Vagina (tissue), 2 donors: ENCODE measurements around the gene FBL. TPM values are rescaled to one million over a fixed set of nuclear protein-coding genes. Genes with fewer than 3 reads are reported as not detected.
A peak's percentile ranks its signal among the peaks of the same experiment; 100 is the strongest.

ENCODE experiments used
- DNase-seq, 2 donors: peaks; one replicate each; pipeline ENCODE4 v3.0.0-alpha.2; 2017; ENCODE audit errors: extremely low spot score in 2 of 2
- H3K27ac ChIP-seq: fragments of 200-600 bp; sonication (generic); one replicate; pipeline ENCODE4 v1.5.1; 2019
- H3K27me3 ChIP-seq: fragments of 200-600 bp; sonication (generic); one replicate; pipeline ENCODE4 v1.5.1; 2019
- H3K36me3 ChIP-seq, 2 donors: fragments of 200-600 bp; sonication (generic); one replicate each; pipeline ENCODE4 v1.5.1; 2017 to 2019
- H3K4me1 ChIP-seq: fragments of 200-600 bp; sonication (generic); one replicate; pipeline ENCODE4 v1.5.1; 2019
- H3K4me3 ChIP-seq, 2 donors: fragments of 200-600 bp; sonication (generic); 1 replicate in 1 of 2; 2 replicates in 1 of 2; pipeline ENCODE4 v1.5.1; 2016 to 2019
- H3K9me3 ChIP-seq: fragments of 200-600 bp; sonication (generic); one replicate; pipeline ENCODE4 v1.5.1; 2019
- POLR2A ChIP-seq, 2 donors: fragments of 450-650 bp; IDR thresholded peaks; one replicate each; pipeline ENCODE4 v1.6.1; 2017; ENCODE audit warnings: antibody characterized with exemption in 2 of 2, mild to moderate bottlenecking in 2 of 2, moderate library complexity in 2 of 2
- POLR2AphosphoS5 ChIP-seq, 2 donors: sonication (generic); formaldehyde crosslinking; IDR thresholded peaks; one replicate each; pipeline ENCODE4 v1.9.0; 2017; ENCODE audit warnings: antibody characterized with exemption in 2 of 2, mild to moderate bottlenecking in 2 of 2, low read depth in 1 of 2; ENCODE audit not compliant: insufficient read depth in 1 of 2
- intact Hi-C: fragments of 100-400 bp; cut with DNase I; formaldehyde crosslinking; loops from one replicate; pipeline ENCODE4 v1.15.1; 2023
- total RNA-seq: library from RNA; depleted of rRNA; stranded (reverse); fragments of >200 nt; gene quantifications from one replicate; pipeline ENCODE4 v1.2.3, GENCODE V29; 2016
- TF ChIP-seq, protein P1 (sequence below), 3 experiments: fragments of 450-650 bp in 2 of 3; fragments of 200-600 bp in 1 of 3; sonication (generic) in 1 of 3; IDR thresholded peaks; one replicate each; pipeline ENCODE4 v1.5.1; 2017 to 2019; ENCODE audit warnings: antibody characterized with exemption in 3 of 3, mild to moderate bottlenecking in 2 of 3, moderate library complexity in 2 of 3

The FBL gene
- total RNA-seq, 1 donor from 2014 or later = 180 TPM

DNA sequence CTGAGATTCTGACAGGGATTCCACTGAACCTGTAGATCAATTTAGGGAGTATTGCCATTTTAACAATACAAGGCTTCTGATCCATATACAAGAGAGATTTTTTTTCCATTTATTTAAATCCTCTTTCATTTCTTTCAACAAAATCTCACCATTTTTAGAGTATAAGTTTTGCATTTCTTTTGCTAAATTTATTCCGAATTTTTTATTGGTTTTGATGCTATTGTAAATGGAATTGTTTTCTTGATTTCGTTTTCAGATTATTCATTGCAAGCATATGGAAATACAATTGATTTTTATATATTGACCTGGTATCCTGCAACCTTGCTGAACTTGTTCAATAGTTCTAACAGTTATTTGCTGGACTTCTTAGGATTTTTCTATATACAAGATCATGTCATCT, 49.1 kb downstream of the FBL start:
- no peaks in the 10 kb centered on the region for H3K36me3 ChIP-seq
- no peaks in the 10 kb centered on the region for H3K9me3 ChIP-seq
- H3K27ac ChIP-seq = no peak overlapping the region
- no peaks in the 10 kb centered on the region for H3K27me3 ChIP-seq
- no peak for DNase-seq
- no peaks in the 10 kb centered on the region for H3K4me1 ChIP-seq
- H3K4me3 ChIP-seq = no peak overlapping the region
- TF ChIP-seq POLR2AphosphoS5 (IDR thresholded peaks at IDR 0.05; ENCODE audit: insufficient read depth in 1 of 2, low read depth in 1 of 2) (no peak), POLR2A (IDR thresholded peaks at IDR 0.05) (no peak)
- TF ChIP-seq, protein P1, sequence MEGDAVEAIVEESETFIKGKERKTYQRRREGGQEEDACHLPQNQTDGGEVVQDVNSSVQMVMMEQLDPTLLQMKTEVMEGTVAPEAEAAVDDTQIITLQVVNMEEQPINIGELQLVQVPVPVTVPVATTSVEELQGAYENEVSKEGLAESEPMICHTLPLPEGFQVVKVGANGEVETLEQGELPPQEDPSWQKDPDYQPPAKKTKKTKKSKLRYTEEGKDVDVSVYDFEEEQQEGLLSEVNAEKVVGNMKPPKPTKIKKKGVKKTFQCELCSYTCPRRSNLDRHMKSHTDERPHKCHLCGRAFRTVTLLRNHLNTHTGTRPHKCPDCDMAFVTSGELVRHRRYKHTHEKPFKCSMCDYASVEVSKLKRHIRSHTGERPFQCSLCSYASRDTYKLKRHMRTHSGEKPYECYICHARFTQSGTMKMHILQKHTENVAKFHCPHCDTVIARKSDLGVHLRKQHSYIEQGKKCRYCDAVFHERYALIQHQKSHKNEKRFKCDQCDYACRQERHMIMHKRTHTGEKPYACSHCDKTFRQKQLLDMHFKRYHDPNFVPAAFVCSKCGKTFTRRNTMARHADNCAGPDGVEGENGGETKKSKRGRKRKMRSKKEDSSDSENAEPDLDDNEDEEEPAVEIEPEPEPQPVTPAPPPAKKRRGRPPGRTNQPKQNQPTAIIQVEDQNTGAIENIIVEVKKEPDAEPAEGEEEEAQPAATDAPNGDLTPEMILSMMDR (IDR thresholded peaks at IDR 0.05) = no peak
- intact Hi-C loops = loop anchor here (10.0 kb wide), 1 partner anchor 168 kb away; no protein-coding TSS in a partner anchor

DNA sequence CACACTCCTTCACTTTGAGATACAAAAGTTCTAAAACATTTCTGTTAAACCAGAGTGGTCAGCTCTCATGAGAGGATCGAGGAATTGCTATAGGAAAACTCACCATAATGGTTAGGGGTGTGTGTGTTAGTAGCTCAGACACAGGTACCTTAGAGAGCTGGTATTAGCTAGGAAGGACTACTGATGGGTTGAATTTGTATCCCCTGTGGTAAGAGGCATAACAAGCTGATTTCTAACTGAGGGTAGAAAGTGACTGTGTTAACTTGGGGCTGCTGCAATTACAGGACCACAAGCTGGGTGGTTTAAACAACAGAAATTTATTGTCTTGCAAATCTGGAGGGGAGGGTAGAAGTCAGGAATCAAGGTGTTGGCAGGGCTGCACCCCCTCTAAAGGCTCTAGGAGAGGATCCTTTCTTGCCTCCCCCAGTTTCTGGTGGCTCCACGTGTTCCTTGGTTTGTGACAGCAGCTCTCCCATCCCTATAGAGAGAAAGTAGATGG, 50.1 kb downstream of the FBL start:
- TF ChIP-seq POLR2A (IDR thresholded peaks at IDR 0.05) = no peak
- TF ChIP-seq, protein P1 (IDR thresholded peaks at IDR 0.05) = no peak
- no peak for TF ChIP-seq POLR2AphosphoS5 (IDR thresholded peaks at IDR 0.05; ENCODE audit: insufficient read depth in 1 of 2, low read depth in 1 of 2)
- no peaks in the 10 kb centered on the region for H3K4me1 ChIP-seq
- no peaks in the 10 kb centered on the region for H3K27me3 ChIP-seq
- intact Hi-C loops = loop anchor here (10.0 kb wide), 1 partner anchor 169 kb away; no protein-coding TSS in a partner anchor
- H3K27ac ChIP-seq = no peak overlapping the region
- H3K9me3 ChIP-seq = no peaks in the 10 kb centered on the region
- no peaks in the 10 kb centered on the region for H3K36me3 ChIP-seq
- no peak overlapping the region for H3K4me3 ChIP-seq
- DNase-seq = no peak

DNA sequence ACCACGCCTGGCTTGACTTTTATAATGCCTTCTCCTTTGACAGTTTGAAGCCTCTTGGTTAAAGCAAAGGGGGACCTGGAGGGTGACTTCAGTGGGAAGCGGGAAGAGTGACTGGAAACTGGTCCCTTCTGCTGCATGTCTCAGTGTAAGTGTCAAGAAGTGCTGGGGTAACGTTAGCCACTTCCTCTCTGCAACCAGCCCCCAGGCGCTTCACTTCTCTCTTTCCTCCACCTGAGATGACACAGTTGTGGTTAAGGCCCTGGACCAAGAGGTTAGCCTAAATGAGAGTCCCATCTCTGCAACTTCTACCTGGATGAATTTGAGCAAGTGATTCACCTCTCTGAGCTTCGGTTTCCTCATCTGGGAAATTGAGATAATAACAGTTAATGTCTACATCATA, 51.2 kb downstream of the FBL start:
- intact Hi-C loops = loop anchor here (10.0 kb wide), 1 partner anchor 170 kb away; no protein-coding TSS in a partner anchor
- Histone ChIP-seq H3K36me3 (no peaks in the 10 kb centered on the region), H3K9me3 (no peaks in the 10 kb centered on the region), H3K4me1 (no peaks in the 10 kb centered on the region), H3K27me3 (no peaks in the 10 kb centered on the region), H3K27ac (no peak overlapping the region), H3K4me3 (no peak overlapping the region)
- no peak for DNase-seq
- TF ChIP-seq POLR2A (IDR thresholded peaks at IDR 0.05) = no peak
- no peak for TF ChIP-seq POLR2AphosphoS5 (IDR thresholded peaks at IDR 0.05; ENCODE audit: insufficient read depth in 1 of 2, low read depth in 1 of 2)
- TF ChIP-seq, protein P1 (IDR thresholded peaks at IDR 0.05) = no peak

DNA sequence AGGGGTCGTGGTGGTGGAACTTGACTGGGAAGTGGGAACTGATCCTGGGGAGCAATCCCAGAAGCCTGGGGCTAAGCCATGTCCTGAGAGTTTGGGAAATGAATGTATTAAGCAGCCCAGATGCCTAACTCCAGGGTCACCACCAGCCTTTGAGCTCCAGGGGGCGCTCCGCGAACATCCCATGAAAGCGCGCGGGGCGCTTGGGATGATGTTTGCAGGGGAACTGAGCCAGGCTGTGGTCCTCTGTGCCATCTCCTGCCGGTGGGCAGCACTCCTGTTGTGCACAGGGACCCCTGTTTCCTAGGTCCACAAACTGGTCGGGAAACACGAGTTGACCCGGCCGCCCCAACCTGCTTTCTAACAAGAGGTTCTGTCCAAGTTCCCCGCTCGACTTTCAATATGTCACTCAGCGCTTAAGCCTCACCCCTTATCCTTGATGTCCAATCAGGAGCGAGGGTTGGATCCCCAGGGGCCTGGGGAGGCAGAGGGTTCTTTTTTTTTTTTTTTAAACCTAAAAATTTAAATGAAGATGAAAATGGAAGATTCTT, 53.1 kb downstream of the FBL start:
- intact Hi-C loops = loop anchor here (10.0 kb wide), 1 partner anchor 172 kb away; no protein-coding TSS in a partner anchor
- H3K4me3 ChIP-seq = peak overlapping the region; percentile 16 to 36
- TF ChIP-seq POLR2A (IDR thresholded peaks at IDR 0.05) (no peak), POLR2AphosphoS5 (IDR thresholded peaks at IDR 0.05; ENCODE audit: insufficient read depth in 1 of 2, low read depth in 1 of 2) (peak in 1 of 2 donors; percentile 31)
- TF ChIP-seq, protein P1 (IDR thresholded peaks at IDR 0.05) = peak; percentile 72 to 78 (median 73)
- DNase-seq = no peak
- H3K4me1 ChIP-seq = no peaks in the 10 kb centered on the region
- H3K27ac ChIP-seq = no peak overlapping the region
- no peaks in the 10 kb centered on the region for H3K27me3 ChIP-seq
- no peaks in the 10 kb centered on the region for H3K36me3 ChIP-seq
- H3K9me3 ChIP-seq = no peaks in the 10 kb centered on the region

DNA sequence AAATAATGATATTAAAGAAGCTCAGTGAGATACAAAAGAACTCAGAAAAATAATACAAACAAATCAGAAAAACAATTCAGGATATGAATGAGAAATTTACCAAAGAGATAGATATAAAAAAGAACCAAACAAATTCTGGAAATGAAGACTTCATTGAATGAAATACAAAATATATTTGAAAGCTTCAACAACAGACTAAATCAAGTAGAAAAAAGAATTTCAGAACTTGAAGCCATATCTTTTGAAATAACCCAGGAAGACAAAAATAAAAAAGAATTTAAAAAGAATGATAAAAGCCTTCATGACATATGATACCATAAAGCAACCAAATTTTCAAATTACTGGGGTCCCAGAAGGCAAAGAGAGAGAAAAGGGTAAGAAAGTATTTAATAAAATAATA, 57.9 kb downstream of the FBL start:
- H3K9me3 ChIP-seq = no peaks in the 10 kb centered on the region
- no peak for TF ChIP-seq POLR2AphosphoS5 (IDR thresholded peaks at IDR 0.05; ENCODE audit: insufficient read depth in 1 of 2, low read depth in 1 of 2)
- TF ChIP-seq, protein P1 (IDR thresholded peaks at IDR 0.05) = no peak
- no peak for TF ChIP-seq POLR2A (IDR thresholded peaks at IDR 0.05)
- no peaks in the 10 kb centered on the region for H3K27me3 ChIP-seq
- H3K4me3 ChIP-seq = no peak overlapping the region
- no peaks in the 10 kb centered on the region for H3K36me3 ChIP-seq
- intact Hi-C loops = no loop called here
- no peak overlapping the region for H3K27ac ChIP-seq
- H3K4me1 ChIP-seq = no peaks in the 10 kb centered on the region
- no peak for DNase-seq
